Fibroblast of lung (primary cell): Measurements from ENCODE around the gene EGFL8.

Source experiments
- CTCF ChIP-seq, 2 donors: IDR thresholded peaks in 1 of 2; conservative IDR thresholded peaks in 1 of 2; 1 replicate in 1 of 2; 2 replicates in 1 of 2; pipeline ENCODE4 v1.5.1; 2011 to 2012; ENCODE audit warnings: low read length in 2 of 2, control low read depth in 1 of 2, inconsistent platforms in 1 of 2, low read depth in 1 of 2, mild to moderate bottlenecking in 1 of 2
- EZH2 ChIP-seq: IDR thresholded peaks from 2 replicates; pipeline ENCODE4 v1.5.1; 2012; ENCODE audit warnings: low read length, control low read depth, mild to moderate bottlenecking; ENCODE audit errors: missing control alignments

- TF ChIP-seq CTCF (conservative IDR thresholded peaks at IDR 0.05 in 1 of 2, IDR thresholded peaks at IDR 0.05 in 1 of 2; ENCODE audit: low read depth in 1 of 2, low read length in 2 of 2) (no peak), EZH2 (no peak)
These were observed 33.9 kb downstream of the EGFL8 start for GRCh38 chr6:32198345-32198696.
